ENCODE results near the gene TREH.

The TREH gene

DNA sequence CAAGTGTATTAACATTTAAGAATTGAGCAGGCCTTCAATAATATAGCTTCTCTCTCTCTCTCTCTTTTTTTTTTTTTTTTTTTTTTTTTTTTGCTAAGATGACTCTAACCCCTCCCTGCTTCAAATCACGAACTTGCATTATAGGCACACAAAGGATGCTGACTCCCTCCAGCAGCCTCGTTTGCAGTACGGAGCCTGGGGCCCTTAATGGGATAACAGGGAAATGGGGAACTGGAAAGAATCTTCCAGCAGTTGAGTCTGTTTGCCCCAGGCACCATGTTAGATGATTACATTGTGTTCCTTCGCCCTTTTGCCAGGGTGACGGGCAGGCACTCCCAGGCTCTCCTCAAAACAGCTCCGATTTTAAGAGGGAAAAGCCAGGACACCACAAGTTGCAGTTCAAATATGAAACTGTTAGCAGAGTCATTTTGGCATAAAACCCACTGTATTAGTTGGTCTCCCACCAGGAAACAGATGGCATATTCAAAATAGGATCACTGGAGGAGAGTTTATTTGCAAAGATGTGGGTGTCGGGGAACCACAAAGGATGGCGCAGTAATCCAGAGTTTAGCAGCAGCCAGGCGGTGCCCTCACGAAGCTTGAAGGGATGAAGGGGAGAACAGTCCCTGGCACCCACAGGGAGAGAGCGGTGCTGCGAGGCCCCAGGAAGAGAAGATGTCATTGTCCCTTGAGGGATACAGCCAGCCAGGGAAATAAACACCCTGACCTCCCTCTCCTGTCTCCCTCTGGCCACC is 26.5 kb upstream of the TREH start:
- Mint-ChIP-seq H3K27ac (peak overlapping the region in 1 of 2 donors; percentile 95), H3K9me3 (no peaks in the 10 kb centered on the region), H3K4me1 (peaks cover 31% of the 10 kb centered on the region), H3K27me3 (no peaks in the 10 kb centered on the region), H3K4me3 (peak overlapping the region; percentile 62 to 63)
- ATAC-seq = no peak
- no peak for DNase-seq

- Mint-ChIP-seq H3K4me1 (peaks cover 31% of the 10 kb centered on the region), H3K27ac (peak overlapping the region in 1 of 2 donors; percentile 69), H3K4me3 (peak overlapping the region; percentile 62 to 68), H3K27me3 (no peaks in the 10 kb centered on the region), H3K9me3 (no peaks in the 10 kb centered on the region)
- DNase-seq (peak in 1 of 2 donors; percentile 46), ATAC-seq (peak; percentile 91)
These were observed 25.8 kb upstream of the TREH start for GRCh38 chr11:118705111-118705741.

DNA sequence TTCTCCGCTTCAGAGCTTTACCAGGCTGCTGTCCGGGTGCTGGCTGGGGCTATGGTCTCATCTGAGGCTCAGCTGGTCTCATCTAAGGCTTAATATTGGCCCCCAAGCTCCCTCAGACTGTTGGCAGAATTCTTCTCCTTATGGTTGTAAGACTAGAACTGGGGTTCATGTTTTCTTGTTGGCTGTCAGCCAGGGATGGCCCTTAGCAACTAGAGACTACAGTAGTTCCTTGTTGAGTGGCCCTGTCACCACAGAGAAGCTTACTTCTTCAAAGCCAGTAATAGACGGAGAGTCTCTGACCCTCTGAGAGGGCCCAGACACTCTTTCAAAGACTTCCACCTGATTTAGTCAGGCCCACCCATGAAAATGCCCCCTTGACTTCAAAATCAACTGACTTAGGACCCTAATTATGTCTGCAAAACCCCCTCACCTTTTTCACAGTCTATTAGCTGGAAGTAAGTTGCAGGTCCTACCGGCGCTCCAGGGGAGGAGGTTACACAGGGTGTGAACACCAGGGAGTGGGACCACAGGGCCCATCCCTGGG is 24.2 kb upstream of the TREH start:
- DNase-seq (no peak), ATAC-seq (no peak)
- peaks cover 0 to 6% of the 10 kb centered on the region in 2 donors for H3K9me3 Mint-ChIP-seq
- H3K27ac Mint-ChIP-seq = peak overlapping the region in 1 of 2 donors; percentile 83
- no peaks in the 10 kb centered on the region for H3K27me3 Mint-ChIP-seq
- H3K4me3 Mint-ChIP-seq = no peak overlapping the region
- H3K4me1 Mint-ChIP-seq = peaks cover 44% of the 10 kb centered on the region

DNA sequence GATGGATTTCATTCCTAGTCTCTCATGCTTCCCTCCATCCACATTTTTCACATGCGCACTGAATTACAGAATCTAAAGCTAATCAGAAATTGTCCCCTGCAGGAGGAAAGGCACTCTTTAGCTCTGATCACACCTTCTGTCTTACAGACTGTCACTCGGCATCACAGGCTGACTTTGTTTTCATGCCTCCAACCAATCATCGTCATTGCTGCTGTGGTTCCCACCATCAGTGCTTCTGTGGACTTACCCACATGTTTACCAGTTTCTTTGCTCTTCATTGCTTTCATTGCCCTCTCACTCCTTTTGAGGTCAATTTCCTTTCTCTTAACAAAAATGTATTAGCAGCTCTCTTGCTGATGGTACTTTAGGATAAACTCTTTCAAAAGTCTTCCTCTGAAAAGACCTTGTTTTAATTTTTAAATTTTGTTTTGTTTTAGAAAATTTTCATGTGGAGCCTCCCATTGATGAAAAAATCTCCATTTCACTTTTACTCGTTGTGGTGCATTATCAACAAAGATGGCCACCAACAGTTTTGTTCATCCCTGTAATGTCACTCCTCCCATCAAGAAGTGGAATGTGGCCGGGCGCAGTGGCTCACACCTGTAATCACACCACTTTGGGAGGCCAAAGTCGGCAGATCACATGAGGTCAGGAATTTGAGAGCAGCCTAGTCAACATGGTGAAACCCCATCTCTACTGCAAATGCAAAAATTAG is 20.2 kb upstream of the TREH start:
- DNase-seq (no peak), ATAC-seq (peak; percentile 34)
- Mint-ChIP-seq H3K4me1 (peaks cover 64% of the 10 kb centered on the region), H3K4me3 (peak overlapping the region in 1 of 2 donors; percentile 49), H3K27me3 (no peaks in the 10 kb centered on the region), H3K9me3 (peaks cover 0 to 6% of the 10 kb centered on the region in 2 donors), H3K27ac (peak overlapping the region; percentile 27 to 61)

- Mint-ChIP-seq H3K9me3 (peaks cover 0 to 6% of the 10 kb centered on the region in 2 donors), H3K4me1 (peaks cover 71% of the 10 kb centered on the region), H3K27me3 (peaks cover 17% of the 10 kb centered on the region), H3K27ac (no peak overlapping the region), H3K4me3 (no peak overlapping the region)
- no peak for ATAC-seq
- no peak for DNase-seq
These were observed 17.9 kb upstream of the TREH start for GRCh38 chr11:118697346-118697745.

- DNase-seq (no peak), ATAC-seq (no peak)
- Mint-ChIP-seq H3K4me1 (peaks cover 77% of the 10 kb centered on the region), H3K4me3 (no peak overlapping the region), H3K9me3 (peaks cover 0 to 6% of the 10 kb centered on the region in 2 donors), H3K27ac (no peak overlapping the region), H3K27me3 (peaks cover 18% of the 10 kb centered on the region)
These were observed 17.3 kb upstream of the TREH start for GRCh38 chr11:118696673-118697226.

- DNase-seq (no peak), ATAC-seq (no peak)
- Mint-ChIP-seq H3K9me3 (peaks cover 0 to 5% of the 10 kb centered on the region in 2 donors), H3K27me3 (peaks cover 18% of the 10 kb centered on the region), H3K4me3 (no peak overlapping the region), H3K4me1 (peaks cover 94% of the 10 kb centered on the region), H3K27ac (no peak overlapping the region)
These were observed 15.3 kb upstream of the TREH start for GRCh38 chr11:118694771-118695170.

DNA sequence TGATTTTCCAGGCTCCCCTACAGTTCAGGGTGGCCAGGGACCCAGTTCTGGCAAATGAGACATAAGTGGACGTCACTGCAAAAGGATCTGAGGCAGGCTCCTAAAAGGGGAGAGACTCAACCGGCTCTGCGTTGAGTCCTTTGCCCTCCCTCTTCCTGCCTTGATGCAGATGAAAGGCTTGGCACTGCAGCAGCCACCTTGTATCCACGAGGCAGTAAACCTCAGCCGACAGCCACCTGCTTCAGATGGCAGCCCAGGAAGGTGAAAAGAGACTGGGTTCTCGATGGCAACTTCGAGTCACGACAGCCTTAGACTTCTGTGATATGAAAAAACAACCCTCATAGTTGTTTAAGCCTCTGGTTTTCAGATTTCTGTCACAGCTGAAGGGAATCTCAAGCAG is 14.7 kb upstream of the TREH start:
- Mint-ChIP-seq H3K4me1 (peaks cover 89% of the 10 kb centered on the region), H3K9me3 (no peaks in the 10 kb centered on the region), H3K27me3 (peaks cover 18% of the 10 kb centered on the region), H3K4me3 (no peak overlapping the region), H3K27ac (no peak overlapping the region)
- ATAC-seq = no peak
- DNase-seq = no peak

- peaks cover 88% of the 10 kb centered on the region for H3K4me1 Mint-ChIP-seq
- ATAC-seq = peak; percentile 32
- H3K27ac Mint-ChIP-seq = no peak overlapping the region
- peaks cover 18% of the 10 kb centered on the region for H3K27me3 Mint-ChIP-seq
- H3K4me3 Mint-ChIP-seq = peak overlapping the region in 1 of 2 donors; percentile 32
- DNase-seq = peak; percentile 62 to 67
- H3K9me3 Mint-ChIP-seq = no peaks in the 10 kb centered on the region
These were observed 12.7 kb upstream of the TREH start for GRCh38 chr11:118691926-118692830.

DNA sequence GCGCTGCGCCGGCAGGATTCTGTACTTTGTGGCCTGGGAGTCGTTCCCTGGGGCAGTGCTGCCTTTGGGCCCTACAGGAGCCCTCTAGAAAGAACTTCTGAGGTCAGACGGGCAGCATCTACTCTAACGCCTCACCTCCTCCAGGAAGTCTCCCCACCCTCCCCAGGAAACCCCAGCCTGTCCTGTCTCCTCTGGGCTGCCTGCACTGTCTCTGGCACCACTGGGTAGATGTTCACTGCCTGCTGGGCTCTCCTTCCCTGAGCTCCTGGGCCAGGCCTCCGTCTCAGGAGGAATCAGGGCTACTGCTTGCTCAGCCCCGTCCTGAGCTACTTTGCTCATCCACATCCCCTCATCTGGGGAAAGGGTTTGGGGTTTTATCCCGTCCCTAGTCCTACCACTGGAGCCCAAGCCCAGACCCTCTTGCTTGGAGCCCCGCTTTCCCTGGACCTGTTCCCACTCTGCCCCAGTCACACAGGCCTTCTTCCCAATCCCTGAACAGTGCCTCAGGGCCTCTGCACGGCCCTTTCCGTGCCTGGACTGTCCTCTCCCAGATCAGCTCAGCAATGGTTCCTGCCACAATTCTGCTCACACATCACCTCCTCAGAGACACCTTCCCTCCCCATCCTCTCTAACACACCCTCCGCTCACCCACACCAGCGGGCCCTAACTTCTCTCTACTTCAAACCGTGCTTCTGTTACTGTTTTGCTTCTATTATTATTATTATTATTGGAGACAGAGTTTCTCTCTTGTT is 11.3 kb upstream of the TREH start:
- Mint-ChIP-seq H3K4me1 (peaks cover 73% of the 10 kb centered on the region), H3K9me3 (no peaks in the 10 kb centered on the region), H3K27ac (peak overlapping the region in 1 of 2 donors; percentile 19), H3K27me3 (peaks cover 18% of the 10 kb centered on the region), H3K4me3 (peak overlapping the region; percentile 82 to 88)
- ATAC-seq = peak; percentile 2
- no peak for DNase-seq

DNA sequence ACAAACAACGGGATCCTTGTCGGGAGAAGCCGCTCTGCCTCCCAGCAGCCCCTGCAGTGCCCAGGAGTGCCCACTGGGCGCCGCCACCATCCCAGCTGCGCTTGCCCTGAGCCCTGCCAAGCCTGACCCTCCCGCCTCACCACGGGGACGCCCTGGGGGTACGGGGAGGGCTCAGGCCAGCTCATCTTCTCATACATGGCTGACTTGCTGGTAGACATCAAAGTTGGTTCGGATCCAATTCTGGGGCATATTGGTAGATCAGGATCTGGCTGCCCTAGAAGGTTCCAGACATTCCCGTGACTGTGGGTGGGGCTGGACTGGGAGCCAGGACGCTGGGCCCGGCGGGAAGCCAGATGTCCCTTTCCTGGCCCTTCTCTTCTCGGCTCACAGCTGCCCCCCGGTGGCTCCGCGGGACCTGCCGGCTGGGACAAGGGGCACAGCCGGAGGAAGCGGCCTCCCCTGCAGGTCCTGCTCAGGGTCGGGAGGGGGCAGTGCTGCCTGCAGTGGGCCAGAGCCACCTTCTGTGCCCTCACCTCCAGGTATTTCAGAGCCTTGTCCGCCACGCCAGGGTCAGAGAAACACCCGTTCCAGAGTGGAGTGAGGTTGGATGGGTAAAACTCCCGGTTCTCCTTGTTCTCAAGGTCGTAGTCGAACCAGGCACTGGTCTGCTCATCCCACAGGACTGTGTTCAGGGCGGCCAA is 10.6 kb upstream of the TREH start:
- DNase-seq (peak; percentile 85 to 92), ATAC-seq (peak; percentile 96)
- peak overlapping the region in 1 of 2 donors; percentile 94 for H3K27ac Mint-ChIP-seq
- H3K4me3 Mint-ChIP-seq = peak overlapping the region; percentile 82 to 88
- peaks cover 18% of the 10 kb centered on the region for H3K27me3 Mint-ChIP-seq
- peaks cover 66% of the 10 kb centered on the region for H3K4me1 Mint-ChIP-seq
- no peaks in the 10 kb centered on the region for H3K9me3 Mint-ChIP-seq

DNA sequence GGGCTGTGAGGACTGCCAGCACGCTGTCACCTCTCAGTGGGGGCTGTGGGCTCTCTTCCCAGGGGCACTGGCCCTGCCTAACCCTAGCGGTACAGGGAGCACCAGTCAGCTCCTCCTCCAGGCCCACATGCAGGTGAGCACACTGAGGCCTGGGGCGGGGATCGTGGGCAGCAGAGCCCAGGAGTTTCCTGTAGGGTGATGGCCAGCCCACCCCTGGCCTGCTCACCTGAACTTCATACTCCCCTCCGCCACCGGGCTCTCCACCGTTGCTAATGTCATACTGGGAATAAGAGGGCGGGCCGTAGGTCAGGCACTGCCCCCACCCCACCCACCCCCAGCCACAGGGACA is 10.0 kb upstream of the TREH start:
- H3K4me1 Mint-ChIP-seq = peaks cover 61% of the 10 kb centered on the region
- no peaks in the 10 kb centered on the region for H3K9me3 Mint-ChIP-seq
- peak overlapping the region in 1 of 2 donors; percentile 18 for H3K4me3 Mint-ChIP-seq
- H3K27me3 Mint-ChIP-seq = peaks cover 18% of the 10 kb centered on the region
- no peak overlapping the region for H3K27ac Mint-ChIP-seq
- peak; percentile 17 for ATAC-seq
- no peak for DNase-seq

GRCh38 chr11:118688851-118689502 is 9.5 kb upstream of the TREH start:
- Mint-ChIP-seq H3K27ac (no peak overlapping the region), H3K4me1 (peaks cover 58% of the 10 kb centered on the region), H3K4me3 (peak overlapping the region in 1 of 2 donors; percentile 18), H3K9me3 (no peaks in the 10 kb centered on the region), H3K27me3 (peaks cover 18% of the 10 kb centered on the region)
- ATAC-seq = no peak
- DNase-seq = no peak

All from stimulated activated naive CD8-positive, alpha-beta T cell treated with anti-CD3 and anti-CD28 coated beads, Interleukin-15, amount 100 ng/mL, for 72 hours (primary cell).